Measurements from ENCODE around the gene PLCH1.
"Not testable (repeated sequence)": the region's sequence is repeated elsewhere in the genome, so short reads cannot be mapped to it uniquely, and the experiment has no call there.

- TF ChIP-seq, protein P1, sequence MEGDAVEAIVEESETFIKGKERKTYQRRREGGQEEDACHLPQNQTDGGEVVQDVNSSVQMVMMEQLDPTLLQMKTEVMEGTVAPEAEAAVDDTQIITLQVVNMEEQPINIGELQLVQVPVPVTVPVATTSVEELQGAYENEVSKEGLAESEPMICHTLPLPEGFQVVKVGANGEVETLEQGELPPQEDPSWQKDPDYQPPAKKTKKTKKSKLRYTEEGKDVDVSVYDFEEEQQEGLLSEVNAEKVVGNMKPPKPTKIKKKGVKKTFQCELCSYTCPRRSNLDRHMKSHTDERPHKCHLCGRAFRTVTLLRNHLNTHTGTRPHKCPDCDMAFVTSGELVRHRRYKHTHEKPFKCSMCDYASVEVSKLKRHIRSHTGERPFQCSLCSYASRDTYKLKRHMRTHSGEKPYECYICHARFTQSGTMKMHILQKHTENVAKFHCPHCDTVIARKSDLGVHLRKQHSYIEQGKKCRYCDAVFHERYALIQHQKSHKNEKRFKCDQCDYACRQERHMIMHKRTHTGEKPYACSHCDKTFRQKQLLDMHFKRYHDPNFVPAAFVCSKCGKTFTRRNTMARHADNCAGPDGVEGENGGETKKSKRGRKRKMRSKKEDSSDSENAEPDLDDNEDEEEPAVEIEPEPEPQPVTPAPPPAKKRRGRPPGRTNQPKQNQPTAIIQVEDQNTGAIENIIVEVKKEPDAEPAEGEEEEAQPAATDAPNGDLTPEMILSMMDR (conservative IDR thresholded peaks at IDR 0.05), result not testable (repeated sequence)
- not testable (repeated sequence) for TF ChIP-seq ZFX (IDR thresholded peaks at IDR 0.05)
Observed at GRCh38 chr3:155615141-155615540, 129.7 kb downstream of the PLCH1 start.

Measured in C4-2B (cell line).